Calu3 (cell line): ENCODE measurements around the gene SLC39A11. TPM values are rescaled to one million over a fixed set of nuclear protein-coding genes. Genes with fewer than 3 reads are reported as not detected.

Experiments
- BruUV-seq: library from RNA; stranded (reverse); fragments of 400-500 nt; replicated peaks from 2 replicates; lab custom pipeline; 2021; lab: Mats Ljungman, UMichigan
- CTCF ChIA-PET: fragments of 300-600 bp; sonication (Branson Sonifier 250); formaldehyde crosslinking; loops from one replicate; lab custom pipeline; 2022; ENCODE audit warnings: antibody characterized with exemption; lab: Charles Lee
- DNase-seq: peaks from one replicate; pipeline ENCODE4 v3.0.0; 2022
- H3K27ac Mint-ChIP-seq: one replicate; pipeline ENCODE4 v1.8.0; 2022; ENCODE audit warnings: mixed read lengths; ENCODE audit not compliant: unreplicated experiment
- H3K27me3 Mint-ChIP-seq: one replicate; pipeline ENCODE4 v1.8.0; 2022; ENCODE audit warnings: mixed read lengths; ENCODE audit not compliant: unreplicated experiment
- H3K36me3 Mint-ChIP-seq: one replicate; pipeline ENCODE4 v1.8.0; 2022; ENCODE audit warnings: mild to moderate bottlenecking, moderate library complexity, mixed read lengths; ENCODE audit not compliant: insufficient read depth, unreplicated experiment
- H3K4me1 Mint-ChIP-seq: one replicate; pipeline ENCODE4 v1.8.0; 2022; ENCODE audit warnings: mild to moderate bottlenecking, low read depth, mixed read lengths; ENCODE audit not compliant: unreplicated experiment
- H3K4me3 Mint-ChIP-seq: one replicate; pipeline ENCODE4 v1.8.0; 2022; ENCODE audit warnings: mild to moderate bottlenecking, low read depth, moderate library complexity, mixed read lengths; ENCODE audit not compliant: unreplicated experiment
- H3K9me3 Mint-ChIP-seq: one replicate; pipeline ENCODE4 v1.8.0; 2022; ENCODE audit warnings: low read depth, mixed read lengths; ENCODE audit not compliant: unreplicated experiment
- intact Hi-C: fragments of 100-400 bp; cut with micrococcal nuclease; formaldehyde crosslinking; loops from one replicate; pipeline ENCODE4 v1.10.0; 2022; ENCODE audit not compliant: unreplicated experiment
- total RNA-seq: library from RNA; stranded (reverse); gene quantifications from 2 replicates; pipeline ENCODE4 v1.2.3, GENCODE V29; 2022
- TF ChIP-seq, protein P1 (sequence below): fragments of 200-600 bp; IDR thresholded peaks from one replicate; pipeline ENCODE4 v1.8.0; 2022; ENCODE audit warnings: antibody characterized with exemption; ENCODE audit not compliant: unreplicated experiment

The SLC39A11 gene
- total RNA-seq, 1 experiment from 2014 or later = 60.3 TPM

DNA sequence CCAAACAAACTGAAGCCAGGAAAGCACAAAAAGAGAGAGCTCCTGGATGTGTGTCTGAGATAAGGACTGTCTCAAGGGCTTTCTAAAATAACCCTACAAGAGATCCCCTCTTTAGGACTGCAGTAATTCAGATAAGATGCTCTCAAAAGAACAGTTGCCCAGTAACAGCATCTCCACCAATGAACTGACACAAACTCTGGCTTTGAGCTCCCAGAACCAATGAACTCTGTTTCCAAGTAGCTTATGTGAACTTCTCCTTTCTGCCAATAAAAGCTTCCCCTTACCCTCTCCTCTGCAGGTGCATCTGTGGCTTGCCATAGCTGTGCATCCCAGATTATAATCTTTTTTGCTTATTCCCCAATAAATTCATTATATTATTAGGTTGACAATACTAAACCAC is 421.5 kb downstream of the SLC39A11 start:
- CTCF ChIA-PET = interaction anchor here (0.9 to 1.4 kb wide), 2 partner anchors 11 to 13 kb away, joined by 3 read pairs; no protein-coding TSS in a partner anchor
- no TSS peak for BruUV-seq
- H3K27ac Mint-ChIP-seq = no peak overlapping the region
- TF ChIP-seq, protein P1, sequence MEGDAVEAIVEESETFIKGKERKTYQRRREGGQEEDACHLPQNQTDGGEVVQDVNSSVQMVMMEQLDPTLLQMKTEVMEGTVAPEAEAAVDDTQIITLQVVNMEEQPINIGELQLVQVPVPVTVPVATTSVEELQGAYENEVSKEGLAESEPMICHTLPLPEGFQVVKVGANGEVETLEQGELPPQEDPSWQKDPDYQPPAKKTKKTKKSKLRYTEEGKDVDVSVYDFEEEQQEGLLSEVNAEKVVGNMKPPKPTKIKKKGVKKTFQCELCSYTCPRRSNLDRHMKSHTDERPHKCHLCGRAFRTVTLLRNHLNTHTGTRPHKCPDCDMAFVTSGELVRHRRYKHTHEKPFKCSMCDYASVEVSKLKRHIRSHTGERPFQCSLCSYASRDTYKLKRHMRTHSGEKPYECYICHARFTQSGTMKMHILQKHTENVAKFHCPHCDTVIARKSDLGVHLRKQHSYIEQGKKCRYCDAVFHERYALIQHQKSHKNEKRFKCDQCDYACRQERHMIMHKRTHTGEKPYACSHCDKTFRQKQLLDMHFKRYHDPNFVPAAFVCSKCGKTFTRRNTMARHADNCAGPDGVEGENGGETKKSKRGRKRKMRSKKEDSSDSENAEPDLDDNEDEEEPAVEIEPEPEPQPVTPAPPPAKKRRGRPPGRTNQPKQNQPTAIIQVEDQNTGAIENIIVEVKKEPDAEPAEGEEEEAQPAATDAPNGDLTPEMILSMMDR = no peak
- peaks cover 5% of the 10 kb centered on the region for H3K9me3 Mint-ChIP-seq
- peaks cover 4% of the 10 kb centered on the region for H3K36me3 Mint-ChIP-seq
- no peak for DNase-seq
- intact Hi-C loops = no loop called here
- H3K4me1 Mint-ChIP-seq = peaks cover 9% of the 10 kb centered on the region
- no peak overlapping the region for H3K4me3 Mint-ChIP-seq
- no peaks in the 10 kb centered on the region for H3K27me3 Mint-ChIP-seq

DNA sequence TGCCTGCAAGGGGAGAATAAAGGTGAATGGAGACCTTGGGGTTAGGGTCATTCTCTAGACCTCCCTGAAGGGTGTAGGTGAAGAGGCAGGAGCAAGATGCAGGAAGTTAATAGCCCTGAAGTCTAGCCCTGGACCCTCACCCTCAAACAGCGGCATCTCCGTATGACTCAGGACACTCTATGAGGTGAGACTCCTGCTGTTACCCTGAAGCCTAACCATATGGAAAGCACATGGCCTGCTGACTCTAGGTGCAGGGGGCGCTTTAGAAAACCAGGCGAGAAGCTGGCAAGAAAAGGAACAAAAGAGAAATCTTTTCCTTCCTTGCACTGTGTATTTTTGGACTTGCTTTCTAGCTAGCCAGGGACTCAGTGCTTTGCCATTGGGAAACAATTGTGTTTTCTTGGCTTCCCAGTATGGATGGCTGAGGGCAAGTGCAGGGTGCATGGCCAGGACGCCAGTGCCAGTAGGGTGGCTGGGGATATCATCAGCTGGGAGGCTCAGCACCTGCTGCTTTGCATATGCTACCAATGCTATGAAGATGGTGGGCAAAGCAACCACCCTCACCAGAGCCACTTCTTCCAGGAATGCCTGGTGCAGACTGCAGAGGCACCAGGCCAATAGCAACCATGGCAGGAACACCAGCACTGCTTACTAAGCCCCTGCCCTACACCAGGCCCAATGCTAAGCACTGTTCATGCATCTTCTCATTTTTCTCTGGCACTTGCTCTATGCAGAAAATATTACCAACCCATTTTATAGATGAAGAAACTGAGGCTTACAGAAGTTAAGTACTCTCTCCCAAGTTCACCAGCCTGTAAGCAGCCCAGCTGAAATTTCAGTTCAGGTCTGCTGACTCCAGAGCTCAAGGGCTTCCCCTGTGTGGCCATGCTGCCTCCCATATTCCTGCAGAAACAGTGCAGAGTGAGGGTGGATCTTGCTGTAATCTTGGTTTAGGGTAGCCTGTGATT is 425.1 kb downstream of the SLC39A11 start:
- no peak for DNase-seq
- intact Hi-C loops = no loop called here
- TF ChIP-seq, protein P1 = no peak
- Mint-ChIP-seq H3K27me3 (no peaks in the 10 kb centered on the region), H3K4me3 (no peak overlapping the region), H3K9me3 (peaks cover 6% of the 10 kb centered on the region), H3K4me1 (peaks cover 14% of the 10 kb centered on the region), H3K27ac (no peak overlapping the region), H3K36me3 (peaks cover 4% of the 10 kb centered on the region)
- CTCF ChIA-PET = interaction anchor here (1.5 kb wide), 1 partner anchor 16 kb away, joined by 3 read pairs; no protein-coding TSS in a partner anchor
- BruUV-seq = no TSS peak

DNA sequence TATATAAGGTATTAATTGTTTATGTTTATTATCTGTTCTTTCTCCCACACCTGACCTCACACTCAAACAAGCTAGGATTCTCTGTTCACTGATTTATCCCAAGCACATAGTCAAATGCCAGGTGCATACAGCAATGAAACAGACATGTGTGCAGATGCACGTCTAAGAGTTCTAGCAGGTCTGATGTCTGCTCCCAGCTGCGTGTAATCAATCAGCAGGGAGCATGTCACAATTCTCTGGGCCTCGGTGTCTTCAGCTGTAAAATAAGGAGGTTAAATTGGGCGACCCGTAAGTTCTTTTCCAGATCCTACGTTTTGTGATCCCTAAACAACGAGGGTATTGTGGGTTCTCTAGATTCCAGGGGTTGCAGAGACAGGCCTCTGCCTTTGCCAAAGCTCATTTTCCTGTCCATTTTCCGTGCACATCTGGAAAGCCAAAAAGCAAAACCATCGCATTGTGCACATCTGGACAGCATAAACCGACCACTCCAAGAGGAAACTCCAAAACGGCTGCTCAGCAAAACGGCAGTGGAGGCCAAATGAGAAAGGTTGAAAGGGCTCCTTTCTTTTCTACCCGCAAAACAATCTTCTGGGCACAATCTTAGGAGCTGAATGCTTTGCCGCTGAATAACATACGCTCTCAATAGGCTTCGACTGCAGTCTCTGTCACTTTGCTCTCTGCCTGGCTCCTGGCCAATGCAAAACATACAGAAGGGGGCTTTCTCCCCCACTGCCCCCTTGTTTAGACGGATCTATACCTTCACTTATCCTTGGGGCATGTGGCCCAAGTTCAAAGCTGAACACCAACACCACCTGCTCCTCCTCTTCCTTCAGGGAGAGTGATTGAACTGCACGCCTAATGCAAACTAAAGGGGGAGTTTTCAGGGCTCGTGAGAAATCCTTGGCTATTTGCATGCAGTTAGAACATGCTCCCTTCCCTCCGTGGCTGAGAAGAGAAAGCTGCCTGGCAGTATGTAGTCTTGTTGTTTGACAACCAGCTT is 426.3 kb downstream of the SLC39A11 start:
- Mint-ChIP-seq H3K36me3 (peaks cover 14% of the 10 kb centered on the region), H3K27ac (no peak overlapping the region), H3K9me3 (peaks cover 11% of the 10 kb centered on the region), H3K27me3 (no peaks in the 10 kb centered on the region), H3K4me1 (peaks cover 27% of the 10 kb centered on the region), H3K4me3 (no peak overlapping the region)
- DNase-seq = no peak
- CTCF ChIA-PET = interaction anchor here (0.7 to 1.5 kb wide), 2 partner anchors 17 to 211 kb away, joined by 3 read pairs; no protein-coding TSS in a partner anchor
- intact Hi-C loops = no loop called here
- TF ChIP-seq, protein P1 = no peak
- no TSS peak for BruUV-seq

DNA sequence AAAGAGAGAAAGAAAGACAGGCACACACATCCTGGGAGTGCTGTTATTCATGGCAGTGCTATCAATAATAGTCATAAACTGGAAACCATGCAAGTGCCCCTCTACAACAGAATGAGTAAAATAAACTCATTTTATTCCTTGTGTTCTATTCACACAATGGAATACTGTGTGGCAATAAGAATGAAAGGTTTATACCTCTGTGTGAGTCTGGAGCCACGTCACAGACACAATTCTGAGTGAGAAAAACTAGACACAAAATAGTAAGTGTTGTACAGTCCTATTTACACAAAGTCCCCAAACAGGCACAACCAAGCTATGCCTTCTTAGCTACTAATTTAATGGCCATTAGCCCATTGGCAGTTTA is 429.7 kb downstream of the SLC39A11 start:
- intact Hi-C loops = loop anchor here (5.0 kb wide), 1 partner anchor 101 kb away; no protein-coding TSS in a partner anchor
- H3K9me3 Mint-ChIP-seq = peaks cover 11% of the 10 kb centered on the region
- peaks cover 48% of the 10 kb centered on the region for H3K4me1 Mint-ChIP-seq
- no peak overlapping the region for H3K4me3 Mint-ChIP-seq
- TF ChIP-seq, protein P1 = no peak
- no TSS peak for BruUV-seq
- CTCF ChIA-PET = no interaction called here
- peaks cover 18% of the 10 kb centered on the region for H3K36me3 Mint-ChIP-seq
- DNase-seq = no peak
- no peaks in the 10 kb centered on the region for H3K27me3 Mint-ChIP-seq
- H3K27ac Mint-ChIP-seq = peak overlapping the region; percentile 92
